NCI-H1105 treated with DMSO at 0.1 percent for 48 hours (cell line): Measurements from ENCODE around the gene MPZ.
"Not testable (repeated sequence)": the region's sequence is repeated elsewhere in the genome, so short reads cannot be mapped to it uniquely, and the experiment has no call there.

Experiments
- DNase-seq: peaks from one replicate; lab custom pipeline; 2025; lab: John Stamatoyannopoulos, UW

MPZ gene

DNA sequence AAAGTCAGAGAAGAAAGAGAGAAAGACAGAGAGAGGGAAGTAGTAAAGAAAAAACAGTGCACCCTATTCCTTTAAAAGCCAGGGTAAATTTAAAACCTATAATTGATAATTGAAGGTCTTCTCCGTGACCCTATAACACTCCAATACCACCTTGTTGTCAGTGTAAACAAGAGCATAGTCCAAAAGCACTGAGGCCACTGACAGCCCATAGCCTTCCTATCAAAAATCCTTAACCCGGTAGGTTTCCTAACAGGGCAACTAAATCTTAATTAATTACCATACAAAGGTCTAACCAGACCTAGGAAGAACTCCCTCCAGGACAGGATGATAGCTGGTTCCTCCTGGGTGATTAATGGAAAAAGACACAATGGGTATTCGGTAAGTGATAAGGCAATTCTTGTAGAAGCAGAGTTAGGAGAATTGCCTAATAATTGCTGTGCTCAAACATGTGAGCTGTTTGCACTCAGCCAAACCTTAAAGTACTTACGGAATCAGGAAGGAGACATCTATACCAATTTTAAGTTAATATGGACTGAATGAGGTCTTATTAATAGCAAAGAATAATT lies 53.7 kb downstream of the MPZ start:
- DNase-seq: not testable (repeated sequence)

DNA sequence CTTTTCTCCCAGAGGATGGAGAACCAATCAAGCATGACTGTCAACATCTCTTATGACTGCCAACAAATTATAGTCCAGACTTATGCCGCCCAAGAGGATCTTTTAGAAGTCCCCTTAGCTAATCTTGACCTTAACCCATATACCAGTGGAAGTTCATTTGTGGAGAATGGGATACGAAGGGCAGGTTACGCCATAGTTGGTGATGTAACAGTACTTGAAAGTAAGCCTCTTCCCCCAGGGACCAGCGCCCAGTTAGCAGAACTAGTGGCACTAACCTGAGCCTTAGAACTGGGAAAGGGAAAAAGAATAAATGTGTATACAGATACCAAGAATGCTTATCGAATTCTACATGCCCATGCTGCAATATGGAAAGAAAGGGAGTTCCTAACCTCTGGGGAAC lies 54.5 kb downstream of the MPZ start:
- not testable (repeated sequence) for DNase-seq
